Vagina (tissue), 2 donors: Measurements from ENCODE around the gene PLEKHA8.

Source experiments
- POLR2A ChIP-seq, 2 donors: fragments of 450-650 bp; IDR thresholded peaks; one replicate each; pipeline ENCODE4 v1.6.1; 2017; ENCODE audit warnings: antibody characterized with exemption in 2 of 2, mild to moderate bottlenecking in 2 of 2, moderate library complexity in 2 of 2
- TF ChIP-seq, protein P1 (sequence below), 3 experiments: fragments of 450-650 bp in 2 of 3; fragments of 200-600 bp in 1 of 3; sonication (generic) in 1 of 3; IDR thresholded peaks; one replicate each; pipeline ENCODE4 v1.5.1; 2017 to 2019; ENCODE audit warnings: antibody characterized with exemption in 3 of 3, mild to moderate bottlenecking in 2 of 3, moderate library complexity in 2 of 3

- TF ChIP-seq, protein P1, sequence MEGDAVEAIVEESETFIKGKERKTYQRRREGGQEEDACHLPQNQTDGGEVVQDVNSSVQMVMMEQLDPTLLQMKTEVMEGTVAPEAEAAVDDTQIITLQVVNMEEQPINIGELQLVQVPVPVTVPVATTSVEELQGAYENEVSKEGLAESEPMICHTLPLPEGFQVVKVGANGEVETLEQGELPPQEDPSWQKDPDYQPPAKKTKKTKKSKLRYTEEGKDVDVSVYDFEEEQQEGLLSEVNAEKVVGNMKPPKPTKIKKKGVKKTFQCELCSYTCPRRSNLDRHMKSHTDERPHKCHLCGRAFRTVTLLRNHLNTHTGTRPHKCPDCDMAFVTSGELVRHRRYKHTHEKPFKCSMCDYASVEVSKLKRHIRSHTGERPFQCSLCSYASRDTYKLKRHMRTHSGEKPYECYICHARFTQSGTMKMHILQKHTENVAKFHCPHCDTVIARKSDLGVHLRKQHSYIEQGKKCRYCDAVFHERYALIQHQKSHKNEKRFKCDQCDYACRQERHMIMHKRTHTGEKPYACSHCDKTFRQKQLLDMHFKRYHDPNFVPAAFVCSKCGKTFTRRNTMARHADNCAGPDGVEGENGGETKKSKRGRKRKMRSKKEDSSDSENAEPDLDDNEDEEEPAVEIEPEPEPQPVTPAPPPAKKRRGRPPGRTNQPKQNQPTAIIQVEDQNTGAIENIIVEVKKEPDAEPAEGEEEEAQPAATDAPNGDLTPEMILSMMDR (IDR thresholded peaks at IDR 0.05): no peak
- no peak for TF ChIP-seq POLR2A (IDR thresholded peaks at IDR 0.05)
These were observed 61.9 kb downstream of the PLEKHA8 start for GRCh38 chr7:30090111-30090510.
